GM18508 (cell line): Measurements from ENCODE around the gene CD38.
A peak's percentile ranks its signal among the peaks of the same experiment; 100 is the strongest.
"Not testable (repeated sequence)": the region's sequence is repeated elsewhere in the genome, so short reads cannot be mapped to it uniquely, and the experiment has no call there.

Experiments used
- ATAC-seq: cut with Tn5 transposase; IDR thresholded peaks from one replicate; pipeline ENCODE4 v1.9.1; 2021; ENCODE audit warnings: moderate number of reproducible peaks; ENCODE audit not compliant: insufficient read depth, unreplicated experiment

CD38 gene

DNA sequence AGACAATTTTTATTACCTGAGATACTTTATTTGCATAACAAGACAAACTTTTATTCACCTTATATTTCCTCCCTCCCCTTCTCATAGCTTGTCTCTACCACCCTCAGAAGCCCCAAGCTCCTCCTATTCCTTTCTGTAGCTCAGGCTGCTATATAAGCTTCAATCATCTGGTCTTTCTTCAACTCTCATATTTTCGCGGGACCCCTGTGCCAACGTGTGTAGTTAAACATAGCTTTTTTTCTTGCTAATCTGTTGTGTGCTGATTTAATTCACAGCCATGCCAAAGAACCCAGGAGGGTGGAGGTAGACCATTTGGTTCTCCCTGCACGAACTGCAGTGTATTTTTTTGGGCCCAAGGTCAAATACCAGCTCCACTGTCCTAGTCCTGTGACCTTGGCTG is 21.1 kb upstream of the CD38 start:
- no peak for ATAC-seq

DNA sequence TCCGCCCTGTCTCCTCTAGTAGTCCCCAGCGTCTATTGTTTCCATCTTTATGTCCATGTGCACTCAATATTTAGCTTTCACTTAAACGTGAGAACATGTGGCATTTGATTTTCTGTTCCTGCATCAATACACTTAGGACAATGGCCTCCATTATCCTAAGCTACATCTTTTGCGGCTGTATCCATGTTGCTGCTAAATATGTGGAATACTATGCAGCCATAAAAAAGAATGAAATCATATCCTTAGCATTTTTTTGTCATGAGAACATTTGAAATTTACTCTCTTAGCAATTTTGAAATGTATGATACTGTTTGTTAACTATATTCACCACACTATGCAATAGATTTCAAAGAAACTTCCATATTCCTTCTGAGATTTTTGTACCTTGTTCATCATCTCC is 19.8 kb upstream of the CD38 start:
- ATAC-seq, result no peak

DNA sequence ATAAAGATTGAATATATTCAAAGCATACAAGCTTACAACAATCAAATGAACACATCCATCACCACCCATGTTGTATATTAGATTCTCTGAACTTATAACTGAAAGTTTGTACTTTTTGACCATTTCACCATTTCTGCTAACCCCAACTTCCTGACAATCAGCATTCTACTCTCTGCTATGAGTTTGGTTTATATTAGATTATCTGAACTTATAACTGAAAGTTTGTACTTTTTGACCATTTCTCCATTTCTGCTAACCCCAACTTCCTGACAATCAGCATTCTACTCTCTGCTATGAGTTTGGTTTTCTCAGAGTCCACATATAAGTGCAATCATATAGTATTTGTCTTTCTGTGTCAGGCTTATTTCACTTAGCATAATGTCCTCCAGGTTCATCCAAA is 15.7 kb upstream of the CD38 start:
- not testable (repeated sequence) for ATAC-seq

DNA sequence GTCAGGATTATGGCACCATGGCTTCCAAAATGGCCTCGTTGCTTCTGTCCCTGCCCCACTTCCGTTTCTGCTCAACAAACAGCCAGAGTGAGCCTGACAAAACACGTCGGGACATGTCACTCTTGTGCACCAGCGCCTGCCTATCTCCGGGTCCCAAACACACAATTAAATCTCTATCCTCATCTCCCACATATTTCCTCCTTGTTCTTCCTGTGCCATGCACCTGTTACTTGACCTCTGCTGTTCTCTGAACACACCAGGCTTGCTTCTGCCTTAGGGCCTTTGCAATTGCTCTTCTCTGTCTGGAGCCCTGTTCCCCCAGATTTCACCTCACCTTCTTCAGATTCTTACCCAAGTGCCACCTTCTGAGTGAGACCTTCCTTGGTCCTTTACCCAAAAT is 12.7 kb upstream of the CD38 start:
- ATAC-seq, result no peak

DNA sequence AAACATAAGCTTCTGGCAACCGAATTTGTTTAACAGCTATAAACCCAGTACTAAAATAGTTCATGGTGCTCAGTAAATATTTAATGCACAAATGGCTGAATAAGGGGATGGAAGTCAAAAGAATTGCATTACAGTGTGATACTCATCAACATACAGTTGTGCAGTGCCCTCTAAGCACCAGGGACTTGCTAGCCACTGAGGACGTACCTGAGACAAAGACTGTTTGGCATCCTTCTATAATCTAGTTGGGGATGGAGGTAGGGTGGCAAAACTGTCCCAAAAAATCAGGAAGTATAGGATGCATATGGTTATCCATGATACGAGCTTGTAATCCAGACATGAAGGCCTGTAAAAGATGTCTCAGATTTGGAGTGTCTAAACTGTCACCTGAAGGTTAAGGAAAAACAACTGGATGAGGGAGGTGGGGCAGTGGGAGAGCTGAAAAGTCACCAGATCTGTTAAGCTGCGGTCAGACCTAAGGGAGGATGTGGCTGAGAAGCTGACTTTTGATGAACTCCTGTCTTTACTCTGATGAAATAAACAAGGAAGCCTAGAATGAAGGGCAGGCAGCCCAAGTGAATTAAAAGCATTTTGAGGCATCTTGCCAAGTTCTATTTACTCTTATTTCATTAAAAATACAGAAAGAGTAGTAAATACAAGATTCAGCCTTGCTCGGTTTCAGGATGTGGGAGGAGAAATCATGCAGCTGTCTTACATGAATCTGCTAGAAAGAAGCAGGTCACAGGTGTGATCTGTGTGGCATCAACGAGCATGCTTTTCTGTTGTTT is 12.0 kb upstream of the CD38 start:
- peak; percentile 62 for ATAC-seq

DNA sequence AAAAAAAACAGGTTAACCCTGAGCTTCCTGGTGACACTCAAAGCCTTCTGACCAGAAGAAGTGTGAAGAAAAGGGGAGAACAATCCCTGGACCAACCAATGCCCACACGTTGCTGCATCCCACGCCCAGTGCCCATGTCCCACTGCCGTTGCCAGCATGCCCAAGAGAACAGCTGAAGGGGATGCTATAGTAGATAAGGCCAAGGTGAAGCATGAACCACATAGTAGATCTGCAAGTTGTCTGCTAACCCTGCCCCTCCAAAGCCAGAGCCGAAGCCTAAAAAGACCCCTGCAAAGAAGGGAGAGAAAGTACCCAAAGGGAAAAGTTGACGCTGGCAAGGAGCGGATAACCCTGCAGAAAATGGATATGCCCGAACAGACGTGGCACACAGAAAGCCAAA is 11.3 kb upstream of the CD38 start:
- ATAC-seq, result no peak

DNA sequence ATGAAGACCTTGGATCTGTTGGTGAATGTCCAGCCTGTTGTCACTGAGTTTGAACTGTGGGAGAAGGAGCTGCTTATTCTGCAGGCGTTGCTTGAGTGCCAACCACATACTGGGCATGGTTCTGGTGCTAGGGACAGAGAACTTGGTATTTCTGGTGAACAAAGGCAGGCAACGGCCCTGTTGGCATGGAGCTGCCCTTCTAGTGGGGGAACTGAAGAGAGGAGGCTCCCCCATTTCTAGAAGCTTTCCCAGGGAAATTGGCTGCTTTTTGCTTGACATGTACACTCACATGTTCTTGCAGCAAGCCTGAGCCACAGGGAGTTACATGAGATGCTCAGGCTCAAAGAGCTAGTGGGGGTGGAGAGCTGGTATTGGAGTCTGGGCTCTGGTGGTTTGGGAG is 8.9 kb upstream of the CD38 start:
- no peak for ATAC-seq

DNA sequence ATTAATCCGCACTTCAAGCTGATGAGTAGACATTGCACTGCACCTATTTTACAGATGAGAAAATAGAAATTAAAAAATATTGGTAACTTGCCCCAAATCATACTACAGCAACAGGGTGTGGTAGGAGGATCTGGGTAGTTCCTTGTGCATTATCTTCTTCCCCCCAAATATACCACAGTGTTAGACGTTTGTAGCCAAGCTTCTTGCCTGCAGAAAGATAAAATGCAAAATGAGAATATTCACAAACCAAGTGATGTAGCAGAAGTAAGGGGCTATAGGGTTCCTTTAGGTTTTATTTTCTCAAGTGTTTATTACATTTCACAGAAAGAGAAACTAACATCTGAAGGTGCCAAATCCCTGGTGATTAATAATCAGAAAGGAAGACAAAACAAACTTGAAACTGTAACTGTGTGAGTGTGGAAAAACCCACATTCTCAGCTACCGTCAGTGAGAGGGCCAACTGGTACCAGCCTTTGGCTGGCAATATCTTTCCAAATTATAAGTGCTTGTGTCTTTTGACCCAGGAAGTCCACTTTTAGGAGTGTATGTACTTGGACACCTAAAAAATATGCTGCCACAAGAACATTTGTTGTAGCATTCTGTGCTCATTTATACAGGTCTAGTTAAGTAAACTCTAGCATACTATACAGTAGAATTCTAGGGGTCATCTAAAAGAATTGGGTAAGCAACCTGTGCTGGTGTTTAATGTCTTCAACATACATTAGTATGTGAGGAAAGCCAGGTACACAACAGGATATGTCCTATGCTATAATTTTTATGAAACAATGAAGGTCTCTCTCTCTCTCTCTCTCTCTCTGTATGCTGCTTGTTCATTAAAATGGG is 6.7 kb upstream of the CD38 start:
- ATAC-seq, result peak; percentile 83

DNA sequence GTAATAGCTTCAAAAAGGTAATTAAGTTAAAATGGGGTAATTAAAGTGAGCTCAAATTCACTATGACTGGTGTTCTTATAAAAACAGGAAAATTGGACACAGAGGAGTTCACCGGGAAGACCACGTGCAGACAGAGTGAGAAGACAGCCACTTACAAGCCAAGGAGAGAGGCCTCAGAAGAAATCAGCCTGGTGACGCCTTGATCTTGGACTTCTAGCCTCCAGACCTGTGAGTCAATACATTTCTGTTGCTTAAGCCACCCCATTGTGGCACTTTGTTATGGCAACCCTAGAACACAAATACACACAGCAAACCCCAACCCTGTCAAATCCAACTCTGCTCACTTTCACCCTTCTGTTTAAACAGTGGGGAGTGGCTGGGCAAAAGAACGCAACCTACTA is 4.1 kb upstream of the CD38 start:
- ATAC-seq, result no peak

DNA sequence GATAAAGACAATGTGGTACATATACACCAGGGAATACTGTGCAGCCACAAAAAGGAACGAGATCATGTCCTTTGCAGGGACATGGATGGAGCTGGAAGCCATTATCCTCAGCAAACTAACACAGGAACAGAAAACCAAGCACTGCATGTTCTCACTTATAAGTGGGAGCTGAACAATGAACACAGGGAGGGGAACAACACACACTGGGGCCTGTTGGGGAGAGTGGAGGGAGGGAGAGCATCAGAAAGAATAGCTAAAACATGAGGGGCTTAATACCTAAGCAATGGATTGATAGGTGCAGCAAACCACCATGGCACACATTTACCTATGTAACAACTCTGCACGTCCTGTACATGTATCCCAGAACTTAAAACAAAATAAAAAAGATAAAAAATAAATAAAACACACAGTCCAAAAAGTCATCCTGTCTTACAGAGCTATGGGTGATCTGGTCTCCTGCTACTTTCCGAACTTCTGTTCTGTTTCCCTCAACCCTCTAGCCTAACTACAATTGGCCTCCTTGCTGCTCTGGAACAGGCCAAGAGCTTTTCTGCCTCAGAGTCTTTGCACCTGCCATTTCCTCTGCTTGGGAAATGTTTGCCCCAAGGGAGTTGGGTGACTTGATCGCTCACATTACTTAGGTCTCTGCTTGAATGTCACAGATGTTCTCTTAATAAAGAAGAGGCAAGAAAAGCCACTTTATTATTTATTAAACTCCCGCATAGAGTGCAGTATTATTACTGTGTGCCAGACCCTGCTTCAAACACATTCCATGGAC is 1.1 kb upstream of the CD38 start:
- ATAC-seq, result no peak

DNA sequence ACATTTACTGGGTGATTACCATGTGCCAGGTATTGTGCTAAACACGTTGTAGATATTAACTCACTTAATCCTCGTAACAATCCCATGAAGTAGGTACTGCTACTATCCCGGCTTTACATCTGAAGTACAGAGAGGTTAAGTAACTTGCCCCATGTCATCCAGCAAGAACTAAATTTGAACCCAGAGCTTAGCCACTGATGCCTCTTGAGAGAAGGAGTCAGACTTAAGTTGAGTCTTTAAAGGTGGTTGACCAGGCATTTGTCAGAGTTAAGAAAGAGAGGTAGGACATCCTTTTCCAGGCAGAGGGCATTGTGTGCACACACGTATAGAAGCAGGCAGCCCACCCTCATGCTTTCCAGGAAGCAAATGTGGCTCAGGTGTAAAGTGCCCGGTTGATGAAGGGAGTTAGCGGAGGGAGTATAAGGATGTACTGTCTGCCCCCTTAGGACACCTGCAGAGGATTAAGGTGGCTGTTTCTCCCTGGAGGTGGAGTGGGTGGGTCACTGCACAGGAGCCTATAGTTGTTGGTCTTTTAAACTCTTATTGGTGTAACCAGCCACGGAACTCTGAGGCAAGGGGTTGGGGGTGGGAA is 335 bp upstream of the CD38 start:
- ATAC-seq, result no peak

DNA sequence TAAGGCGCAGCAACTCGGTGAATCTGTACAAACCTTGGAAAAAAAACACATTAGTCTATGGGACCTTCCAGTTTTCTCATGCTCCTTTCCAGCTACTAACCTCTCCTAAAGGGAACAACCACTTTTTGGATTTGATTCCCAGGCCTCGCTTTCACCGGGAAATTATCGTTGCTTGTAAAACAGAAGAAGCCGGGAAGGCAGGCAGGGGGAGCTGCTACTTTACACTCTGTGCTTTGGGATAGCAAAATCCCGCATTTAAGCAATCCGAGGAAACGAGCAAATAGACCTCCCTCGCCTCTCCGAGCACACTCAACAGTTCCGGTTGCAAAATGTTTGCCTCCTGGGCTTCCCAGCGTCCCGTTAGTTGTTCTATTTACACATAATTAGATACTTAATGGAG is 1.2 kb downstream of the CD38 start:
- ATAC-seq, result no peak

DNA sequence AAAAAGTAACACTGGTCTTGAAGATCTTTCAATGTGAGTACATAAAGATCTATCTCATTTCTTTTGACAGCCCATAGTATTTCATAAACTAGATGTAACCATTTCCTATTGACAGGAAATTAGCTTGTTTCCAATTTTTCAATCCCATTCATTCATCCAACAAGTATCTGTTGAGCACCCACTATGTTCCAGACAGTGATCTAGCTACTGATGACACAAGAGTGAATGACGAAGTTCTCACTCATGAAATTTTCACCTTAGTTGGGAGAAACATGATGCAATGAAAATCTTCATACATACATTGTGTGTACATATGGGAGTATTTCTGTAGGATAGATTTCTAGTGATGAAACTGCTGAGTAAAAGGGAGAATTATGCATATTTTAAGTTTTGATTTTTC is 1.7 kb downstream of the CD38 start:
- ATAC-seq, result no peak

DNA sequence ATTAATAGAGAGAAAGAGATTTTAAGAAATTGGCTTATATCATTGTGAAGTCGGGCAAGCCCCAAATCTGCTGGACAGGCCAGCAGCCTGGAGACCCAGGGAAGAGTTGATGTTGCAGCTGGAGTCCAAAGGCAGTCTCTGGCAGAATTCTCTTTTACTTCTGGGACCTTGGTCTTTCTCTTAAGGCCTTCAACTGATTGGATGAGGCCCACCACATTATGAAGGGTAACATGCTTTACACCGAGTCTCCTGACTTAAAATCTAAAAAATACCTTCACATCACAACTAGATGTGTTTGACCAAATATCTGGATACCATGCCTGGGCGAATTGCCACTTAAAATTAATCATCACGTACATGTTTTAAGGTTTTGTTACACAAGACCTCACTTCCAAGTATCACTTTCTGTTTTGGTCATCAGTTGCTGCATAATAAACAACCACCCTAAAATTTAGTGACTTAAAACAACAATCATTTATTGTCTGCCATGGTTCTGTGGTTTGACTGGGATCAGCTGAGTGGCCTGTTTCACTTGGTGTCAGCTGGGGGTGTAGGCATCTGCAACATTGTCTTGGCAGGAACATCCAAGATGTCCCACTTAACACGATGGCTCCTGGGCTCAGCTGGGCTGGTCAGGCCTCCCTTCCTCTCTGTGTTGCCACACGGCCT is 3.4 kb downstream of the CD38 start:
- peak; percentile 26 for ATAC-seq

DNA sequence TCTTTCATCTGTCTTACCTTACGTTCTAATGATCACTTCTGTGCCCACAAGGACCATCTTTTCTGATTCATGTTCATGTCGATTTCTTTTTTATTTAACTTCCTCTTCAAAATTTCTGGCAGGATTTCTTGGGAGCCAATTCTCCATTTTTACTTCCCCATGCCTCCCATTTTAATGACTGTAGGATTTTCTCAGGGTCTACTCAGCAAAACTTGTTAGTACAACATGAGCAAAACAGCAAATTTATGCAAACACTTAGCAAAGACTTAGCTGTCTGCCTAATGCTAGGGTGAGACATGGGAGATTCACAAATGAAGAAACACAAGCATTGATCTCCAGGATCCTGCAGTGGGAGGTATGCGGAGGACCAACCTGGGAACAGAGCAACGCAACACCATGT is 5.5 kb downstream of the CD38 start:
- no peak for ATAC-seq

DNA sequence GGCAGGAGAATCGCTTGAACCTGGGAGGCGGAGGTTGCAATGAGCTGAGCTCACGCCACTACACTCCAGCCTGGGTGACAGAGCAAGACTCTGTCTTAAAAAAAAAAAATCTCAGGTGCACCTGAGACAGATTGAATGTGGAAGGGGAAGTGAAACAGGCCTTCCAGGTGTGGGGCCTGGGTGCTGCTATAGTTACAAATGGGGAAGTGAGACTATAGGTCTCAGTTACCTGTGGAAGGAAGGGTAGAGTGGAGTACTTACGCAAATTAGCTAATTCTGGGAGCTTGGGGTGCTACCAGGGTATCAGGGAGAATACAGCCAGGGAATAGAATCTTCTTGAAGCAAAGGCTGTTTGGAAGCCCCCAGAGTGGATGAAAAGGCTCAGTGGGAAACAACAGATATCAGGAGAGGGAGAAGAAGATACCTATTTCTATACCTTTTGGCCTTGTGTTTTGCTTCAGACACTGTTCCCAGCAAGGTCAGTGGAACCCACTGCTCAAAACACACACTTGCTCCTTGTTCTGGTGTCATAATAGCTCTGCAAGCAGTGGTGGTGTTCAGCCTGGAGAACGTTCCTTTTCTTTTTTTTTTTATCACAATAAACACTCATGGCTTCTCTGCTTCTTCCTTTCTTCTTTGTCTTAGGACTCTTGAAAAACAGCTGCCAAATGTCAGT is 7.0 kb downstream of the CD38 start:
- ATAC-seq, result peak; percentile 84

DNA sequence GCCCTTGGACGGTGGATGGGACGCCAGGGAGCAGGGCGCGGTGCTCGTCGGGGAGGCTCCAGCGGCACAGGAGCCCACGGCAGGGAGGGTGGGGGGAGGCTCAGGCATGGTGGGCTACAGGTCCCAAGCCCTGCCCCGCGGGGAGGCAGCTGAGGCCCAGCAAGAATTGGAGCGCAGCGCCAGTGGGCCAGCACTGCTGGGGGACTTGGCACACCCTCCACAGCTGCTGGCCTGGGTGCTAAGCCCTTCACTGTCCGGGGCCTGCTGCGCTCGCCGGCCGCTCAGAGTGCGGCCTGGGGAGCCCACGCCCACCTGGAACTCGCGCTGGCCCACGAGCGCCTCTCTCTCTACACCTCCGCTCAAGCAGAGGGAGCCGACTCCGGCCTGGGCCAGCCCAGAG is 8.6 kb downstream of the CD38 start:
- ATAC-seq, result no peak

DNA sequence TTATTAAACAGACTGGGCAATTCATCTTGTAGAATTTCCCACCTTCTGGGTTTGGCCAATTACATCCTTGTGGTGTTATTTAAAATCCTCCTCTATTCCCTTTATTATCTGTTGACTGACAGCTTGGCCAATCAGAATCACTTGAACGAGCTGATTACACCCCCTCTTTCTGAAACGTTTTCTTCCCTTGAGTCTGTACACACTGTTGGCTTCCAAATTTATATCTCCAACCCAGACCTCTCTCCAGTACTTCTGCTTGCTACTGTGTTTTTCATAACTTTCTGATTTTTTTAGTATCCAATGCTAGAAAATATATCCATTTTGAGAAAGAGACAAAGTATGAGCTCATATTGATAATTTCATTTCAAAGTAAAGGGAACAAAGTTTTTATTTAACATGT is 14.8 kb downstream of the CD38 start:
- no peak for ATAC-seq

DNA sequence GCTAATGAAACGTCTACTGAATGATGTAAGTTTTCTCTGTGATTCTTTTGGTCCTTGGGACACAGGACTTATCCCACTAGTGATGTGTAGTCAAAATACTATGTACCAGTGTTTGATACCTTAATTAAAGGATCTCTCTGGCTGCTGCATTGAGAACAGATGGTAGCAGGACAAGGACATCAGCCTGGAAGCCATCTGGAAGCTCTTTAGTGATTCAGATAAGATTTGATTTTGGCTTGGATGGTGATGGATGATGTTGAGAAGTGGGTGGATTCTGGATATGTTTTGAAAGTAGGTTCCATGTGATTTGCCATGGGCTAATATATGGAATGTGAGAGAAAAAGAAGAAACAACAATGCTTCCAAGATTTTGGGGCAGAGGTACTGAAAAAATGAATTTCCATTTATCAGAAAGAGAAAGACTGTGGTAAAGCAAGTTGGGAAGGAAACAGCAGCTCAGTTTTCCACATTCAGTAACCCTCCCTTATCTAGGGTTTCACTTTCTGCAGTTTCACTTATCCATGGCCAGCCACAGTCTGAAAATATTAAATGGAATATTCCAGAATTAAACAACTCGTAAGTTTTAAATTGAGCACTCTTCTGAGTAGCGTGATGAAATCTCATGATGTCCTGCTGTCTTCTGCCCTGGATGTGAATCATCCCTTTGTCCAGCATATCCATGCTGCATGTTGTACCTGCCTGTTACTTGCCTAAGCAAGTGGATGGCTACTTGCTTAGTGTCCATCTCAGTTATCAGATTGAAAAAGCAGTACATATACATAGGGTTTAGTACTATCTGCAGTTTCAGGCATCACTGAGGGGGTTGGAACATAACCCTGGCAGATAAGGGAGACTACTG is 15.6 kb downstream of the CD38 start:
- ATAC-seq, result no peak
